Activated CD4-positive, alpha-beta T cell treated with anti-CD3 and anti-CD28 coated beads, Interleukin-2, amount 50 U/mL, for 48 hours (primary cell): ENCODE measurements around the gene ENTPD6.
A peak's percentile ranks its signal among the peaks of the same experiment; 100 is the strongest.

Experiments used
- DNase-seq, 2 experiments: peaks; one replicate each; pipeline ENCODE4 v3.0.0-alpha.2; 2020

The ENTPD6 gene

GRCh38 chr20:25245461-25245860, 49.9 kb downstream of the ENTPD6 start:
- DNase-seq: no peak

- no peak for DNase-seq
These were observed 50.9 kb downstream of the ENTPD6 start for GRCh38 chr20:25246182-25246999.

- DNase-seq: peak; percentile 11 to 37
These were observed 51.5 kb downstream of the ENTPD6 start for GRCh38 chr20:25247000-25247517.

GRCh38 chr20:25247518-25247955, 52.0 kb downstream of the ENTPD6 start:
- peak in 1 of 2 experiments; percentile 26 for DNase-seq

- peak; percentile 71 to 72 for DNase-seq
These were observed 52.7 kb downstream of the ENTPD6 start, which contains the start of gene PYGB for GRCh38 chr20:25247956-25248785. TSS of gene PYGB (plus strand) at chr20:25248085. CDS start at chr20:25248179, 94 bp downstream.

- DNase-seq: no peak
These were observed 53.3 kb downstream of the ENTPD6 start for GRCh38 chr20:25248786-25249172.

- no peak for DNase-seq
These were observed 53.9 kb downstream of the ENTPD6 start for GRCh38 chr20:25249198-25249931.

- no peak for DNase-seq
These were observed 55.0 kb downstream of the ENTPD6 start for GRCh38 chr20:25250508-25250907.

- DNase-seq: no peak
These were observed 55.5 kb downstream of the ENTPD6 start for GRCh38 chr20:25251019-25251418.

GRCh38 chr20:25251558-25251957, 56.0 kb downstream of the ENTPD6 start:
- DNase-seq: no peak

GRCh38 chr20:25252230-25252651, 56.7 kb downstream of the ENTPD6 start:
- DNase-seq: no peak

- no peak for DNase-seq
These were observed 57.3 kb downstream of the ENTPD6 start for GRCh38 chr20:25252686-25253421.

- DNase-seq: no peak
These were observed 58.2 kb downstream of the ENTPD6 start for GRCh38 chr20:25253606-25254275.

GRCh38 chr20:25254571-25254970, 59.1 kb downstream of the ENTPD6 start:
- DNase-seq: no peak

- no peak for DNase-seq
These were observed 59.6 kb downstream of the ENTPD6 start for GRCh38 chr20:25254986-25255680.

- DNase-seq: no peak
These were observed 60.8 kb downstream of the ENTPD6 start for GRCh38 chr20:25256226-25256859.

- no peak for DNase-seq
These were observed 61.6 kb downstream of the ENTPD6 start for GRCh38 chr20:25257130-25257529.

- no peak for DNase-seq
These were observed 62.4 kb downstream of the ENTPD6 start for GRCh38 chr20:25257756-25258475.

GRCh38 chr20:25258476-25258805, 62.9 kb downstream of the ENTPD6 start:
- DNase-seq: no peak

- no peak for DNase-seq
These were observed 63.3 kb downstream of the ENTPD6 start for GRCh38 chr20:25258828-25259227.
